BJ (cell line): ENCODE measurements around the gene USF1. TPM values are rescaled to one million over a fixed set of nuclear protein-coding genes. Genes with fewer than 3 reads are reported as not detected.

Experiments used
- CTCF ChIA-PET: fragments of 350-600 bp; formaldehyde crosslinking; extraction: SDS; loops from one replicate; lab custom pipeline; 2021; ENCODE audit warnings: antibody characterized with exemption, inconsistent platforms; lab: Yijun Ruan, JAX
- POLR2A ChIA-PET: fragments of 300-600 bp; sonication (Branson Sonifier 250); formaldehyde crosslinking; extraction: SDS; loops from one replicate; lab custom pipeline; 2021; ENCODE audit warnings: antibody characterized with exemption; lab: Charles Lee
- DNase-seq: peaks from one replicate; pipeline ENCODE4 v3.0.0-alpha.2; 2011; ENCODE audit warnings: low read depth
- H3K27me3 ChIP-seq: 2 replicates; pipeline ENCODE4 v1.6.0; 2011; ENCODE audit warnings: low read length; ENCODE audit not compliant: control insufficient read depth, insufficient read depth
- H3K36me3 ChIP-seq: 2 replicates; pipeline ENCODE4 v1.5.1; 2011; ENCODE audit warnings: low read length; ENCODE audit not compliant: control insufficient read depth, insufficient read depth
- H3K4me3 ChIP-seq: 2 replicates; pipeline ENCODE4 v1.5.1; 2011; ENCODE audit warnings: low read depth, mild to moderate bottlenecking, control low read depth, low read length
- CTCF ChIP-seq: IDR thresholded peaks from 2 replicates; pipeline ENCODE4 v1.5.1; 2011; ENCODE audit warnings: low read depth, mild to moderate bottlenecking, control low read depth, inconsistent platforms, low read length, moderate library complexity; ENCODE audit not compliant: insufficient read depth
- polyA plus RNA-seq: library from polyadenylated mRNA; depleted of rRNA; stranded (reverse); fragments of >200 nt; gene quantifications from 2 replicates; pipeline ENCODE4 v1.2.3, GENCODE V29; 2011

Gene USF1
- polyA plus RNA-seq, 1 experiment = 40.4 TPM

GRCh38 chr1:161009602-161010211, 36.1 kb downstream of the USF1 start:
- no peak for TF ChIP-seq CTCF
- Histone ChIP-seq H3K27me3 (no peaks in the 10 kb centered on the region), H3K36me3 (no peaks in the 10 kb centered on the region), H3K4me3 (no peak overlapping the region)
- CTCF ChIA-PET = interaction anchor here (1.0 to 4.6 kb wide), 4 partner anchors 12 to 88 kb away, joined by 3 to 25 read pairs (median 4); partner anchors contain the start of genes F11R and KLHDC9
- POLR2A ChIA-PET = interaction anchor here (0.6 kb wide), 1 partner anchor 9 kb away, joined by 5 read pairs; no protein-coding TSS in a partner anchor
- no peak for DNase-seq

GRCh38 chr1:161008869-161009510, 36.8 kb downstream of the USF1 start:
- Histone ChIP-seq H3K36me3 (no peaks in the 10 kb centered on the region), H3K4me3 (no peak overlapping the region), H3K27me3 (no peaks in the 10 kb centered on the region)
- ChIA-PET POLR2A (interaction anchor here (0.6 kb wide), 1 partner anchor 9 kb away, joined by 5 read pairs; no protein-coding TSS in a partner anchor), CTCF (interaction anchor here (1.0 to 4.6 kb wide), 2 partner anchors 12 to 89 kb away, joined by 3 to 25 read pairs; no protein-coding TSS in a partner anchor)
- TF ChIP-seq CTCF = no peak
- DNase-seq = no peak

DNA sequence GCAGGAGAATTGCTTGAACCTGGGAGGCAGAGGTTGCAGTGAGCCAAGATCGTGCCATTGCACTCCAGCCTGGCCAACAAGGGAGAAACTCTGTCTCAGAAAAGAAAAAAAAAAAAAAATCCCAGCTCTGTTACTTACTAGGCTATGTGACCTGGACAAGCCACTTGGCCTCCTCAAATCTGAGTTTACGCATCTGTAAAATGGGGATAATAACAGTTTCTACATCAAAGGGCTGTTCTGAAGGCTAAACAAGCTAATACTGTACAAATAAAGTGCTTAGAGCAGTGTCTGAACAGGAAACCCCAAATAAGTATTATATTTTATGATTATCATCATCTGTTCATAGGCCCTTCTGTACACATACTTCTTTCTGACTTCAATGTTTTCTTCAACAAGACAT, 38.4 kb downstream of the USF1 start:
- ChIA-PET CTCF (interaction anchor here (1.2 to 4.6 kb wide), 5 partner anchors 10 to 176 kb away, joined by 3 to 25 read pairs (median 3); partner anchors contain the start of gene KLHDC9), POLR2A (no interaction called here)
- Histone ChIP-seq H3K4me3 (no peak overlapping the region), H3K27me3 (no peaks in the 10 kb centered on the region), H3K36me3 (no peaks in the 10 kb centered on the region)
- DNase-seq = no peak
- no peak for TF ChIP-seq CTCF

GRCh38 chr1:161006563-161006962, 39.2 kb downstream of the USF1 start:
- Histone ChIP-seq H3K27me3 (no peaks in the 10 kb centered on the region), H3K4me3 (no peak overlapping the region), H3K36me3 (no peaks in the 10 kb centered on the region)
- ChIA-PET CTCF (interaction anchor here (1.2 to 4.6 kb wide), 3 partner anchors 9 to 175 kb away, joined by 3 to 25 read pairs (median 3); partner anchors contain the start of gene KLHDC9), POLR2A (no interaction called here)
- TF ChIP-seq CTCF = no peak
- DNase-seq = no peak

GRCh38 chr1:161001525-161001924, 44.3 kb downstream of the USF1 start:
- H3K4me3 ChIP-seq = no peak overlapping the region
- no peaks in the 10 kb centered on the region; the same call in 1 of the 2 replicates for H3K27me3 ChIP-seq
- POLR2A ChIA-PET = no interaction called here
- CTCF ChIA-PET = interaction anchor here (0.8 to 6.5 kb wide), 4 partner anchors 10 to 137 kb away, joined by 3 to 96 read pairs (median 4); partner anchors contain the start of gene KLHDC9
- H3K36me3 ChIP-seq = no peaks in the 10 kb centered on the region
- no peak for TF ChIP-seq CTCF
- no peak for DNase-seq
